CMK (cell line): Measurements from ENCODE around the gene SCIMP.
"Not testable (repeated sequence)": the region's sequence is repeated elsewhere in the genome, so short reads cannot be mapped to it uniquely, and the experiment has no call there.

ENCODE experiments used
- DNase-seq: peaks from one replicate; pipeline ENCODE4 v3.0.0-alpha.2; 2010; ENCODE audit warnings: low read depth

Gene SCIMP

GRCh38 chr17:5234645-5235576 lies at the start of gene SCIMP:
Gene SCIMP, minus strand, starts transcription at chr17:5234860. Its CDS starts 105 bp downstream, at chr17:5234755.
- no peak for DNase-seq

- no peak for DNase-seq
These were observed 49.1 kb upstream of the SCIMP start for GRCh38 chr17:5283571-5284315.

GRCh38 chr17:5282642-5283217 lies 48.1 kb upstream of the SCIMP start:
- peak; percentile 15 for DNase-seq

- DNase-seq: peak; percentile 64
These were observed 47.4 kb upstream of the SCIMP start, which contains the start of gene RABEP1 for GRCh38 chr17:5281814-5282641. Gene RABEP1, plus strand, starts transcription at chr17:5282284. Its CDS starts 203 bp downstream, at chr17:5282487.

GRCh38 chr17:5272322-5272721 lies 37.7 kb upstream of the SCIMP start:
- no peak for DNase-seq

GRCh38 chr17:5269241-5269960 lies 34.7 kb upstream of the SCIMP start:
- DNase-seq: no peak

- no peak for DNase-seq
These were observed 30.2 kb upstream of the SCIMP start for GRCh38 chr17:5264893-5265292.

GRCh38 chr17:5263441-5263840 lies 28.8 kb upstream of the SCIMP start:
- no peak for DNase-seq

GRCh38 chr17:5262416-5262991 lies 27.8 kb upstream of the SCIMP start:
- DNase-seq: no peak

GRCh38 chr17:5260542-5260941 lies 25.9 kb upstream of the SCIMP start:
- DNase-seq: no peak

GRCh38 chr17:5257124-5257523 lies 22.5 kb upstream of the SCIMP start:
- no peak for DNase-seq

GRCh38 chr17:5254903-5255521 lies 20.4 kb upstream of the SCIMP start:
- no peak for DNase-seq

- no peak for DNase-seq
These were observed 19.8 kb upstream of the SCIMP start for GRCh38 chr17:5254414-5254813.

GRCh38 chr17:5249615-5250014 lies 15.0 kb upstream of the SCIMP start:
- DNase-seq: no peak

GRCh38 chr17:5248821-5249479 lies 14.3 kb upstream of the SCIMP start:
- no peak for DNase-seq

GRCh38 chr17:5247621-5248020 lies 13.0 kb upstream of the SCIMP start:
- no peak for DNase-seq

GRCh38 chr17:5241861-5242671 lies 7.4 kb upstream of the SCIMP start:
- no peak for DNase-seq

GRCh38 chr17:5239769-5240168 lies 5.1 kb upstream of the SCIMP start:
- DNase-seq: not testable (repeated sequence)

GRCh38 chr17:5238333-5238732 lies 3.7 kb upstream of the SCIMP start:
- DNase-seq: no peak
